Camera-type eye (tissue), 1 donor: ENCODE results near the gene OR51G2. TPM values are rescaled to one million over a fixed set of nuclear protein-coding genes. Genes with fewer than 3 reads are reported as not detected.

Experiments used
- total RNA-seq: library from RNA; depleted of rRNA; stranded (reverse); fragments of >200 nt; gene quantifications from one replicate; pipeline ENCODE4 v1.2.3, GENCODE V29; 2014

Gene OR51G2
- not detected for total RNA-seq

GRCh38 chr11:4919250-4919649 is at the start of gene OR51G2:
Gene OR51G2, minus strand, starts transcription at chr11:4919350. Its CDS starts 3,687 bp downstream, at chr11:4915663.

GRCh38 chr11:4955613-4956012 is 36.5 kb upstream of the OR51G2 start, which contains the start of gene OR51A2:
Gene OR51A2, minus strand, starts transcription at chr11:4955713. Its CDS starts 0 bp downstream, at chr11:4955713.

GRCh38 chr11:4947505-4947904 is 28.4 kb upstream of the OR51G2 start, which contains the start of gene OR51A4:
Gene OR51A4, minus strand, starts transcription at chr11:4947605. Its CDS starts 505 bp downstream, at chr11:4947100.

GRCh38 chr11:4924239-4924638 is 5.1 kb upstream of the OR51G2 start, which contains the start of gene OR51G1:
Gene OR51G1, minus strand, starts transcription at chr11:4924339. Its CDS starts 0 bp downstream, at chr11:4924339.

GRCh38 chr11:4903484-4903883 is 15.7 kb downstream of the OR51G2 start, which contains the start of gene OR51A7:
Gene OR51A7, plus strand, starts transcription at chr11:4903783. Its CDS starts 3,587 bp downstream, at chr11:4907370.

GRCh38 chr11:4881860-4882500 is 37.2 kb downstream of the OR51G2 start, which contains the start of gene OR51T1:
Gene OR51T1, plus strand, starts transcription at chr11:4881900. Its CDS starts 0 bp downstream, at chr11:4881900.

Other genes with a start within 250 kb of the OR51G2 start
- gene OR51E2, start 221.5 kb downstream of the OR51G2 start, total RNA-seq, result 2.1 TPM
- gene MMP26, start 214.6 kb downstream of the OR51G2 start, total RNA-seq, result not detected
- gene OR51F1, start 149.4 kb downstream of the OR51G2 start, total RNA-seq, result not detected
- gene OR52R1, start 115.0 kb downstream of the OR51G2 start, total RNA-seq, result not detected
- not detected for gene OR51F2, start 98.0 kb downstream of the OR51G2 start, total RNA-seq
- not detected for gene OR51S1, start 70.1 kb downstream of the OR51G2 start, total RNA-seq
- not detected for gene OR51T1, start 37.5 kb downstream of the OR51G2 start, total RNA-seq
- gene OR51A7, start 15.6 kb downstream of the OR51G2 start, total RNA-seq, result not detected
- gene OR51G1, start 5.0 kb upstream of the OR51G2 start, total RNA-seq, result not detected
- not detected for gene OR51A4, start 28.3 kb upstream of the OR51G2 start, total RNA-seq
- gene OR51A2, start 36.4 kb upstream of the OR51G2 start, total RNA-seq, result not detected
- gene OR51L1, start 75.5 kb upstream of the OR51G2 start, total RNA-seq, result not detected
- gene OR52J3, start 127.2 kb upstream of the OR51G2 start, total RNA-seq, result not detected
- not detected for gene OR52E2, start 140.3 kb upstream of the OR51G2 start, total RNA-seq
- gene OR52E1, start 150.2 kb upstream of the OR51G2 start, total RNA-seq, result 0.60 TPM
- gene OR52A5, start 219.0 kb upstream of the OR51G2 start, total RNA-seq, result not detected
- gene OR52A1, start 235.4 kb upstream of the OR51G2 start, total RNA-seq, result not detected